Neutrophil (primary cell): Measurements from ENCODE around the gene CARHSP1.

Experiments used
- H3K27ac ChIP-seq: fragments of 200-600 bp; sonication (generic); 2 replicates; pipeline ENCODE4 v1.5.1; 2016; ENCODE audit warnings: mild to moderate bottlenecking, moderate library complexity
- H3K27me3 ChIP-seq: fragments of 200-600 bp; sonication (generic); 2 replicates; pipeline ENCODE4 v1.6.0; 2016; ENCODE audit warnings: mild to moderate bottlenecking
- H3K36me3 ChIP-seq: fragments of 200-600 bp; sonication (generic); 2 replicates; pipeline ENCODE4 v1.5.1; 2017
- H3K4me1 ChIP-seq, 2 experiments: fragments of 200-600 bp in 1 of 2; sonication (generic) in 1 of 2; 1 replicate in 1 of 2; 2 replicates in 1 of 2; pipeline versions ENCODE4 v1.5.1 to v1.6.1; 2013 to 2016; ENCODE audit warnings: low read depth in 1 of 2, low read length in 1 of 2, mild to moderate bottlenecking in 1 of 2, moderate library complexity in 1 of 2; ENCODE audit not compliant: control insufficient read depth in 1 of 2, insufficient read depth in 1 of 2
- H3K4me3 ChIP-seq, 2 experiments: fragments of 200-600 bp in 1 of 2; sonication (generic) in 1 of 2; 1 replicate in 1 of 2; 2 replicates in 1 of 2; pipeline ENCODE4 v1.5.1; 2013 to 2016; ENCODE audit warnings: low read depth in 1 of 2, low read length in 1 of 2, mild to moderate bottlenecking in 1 of 2, moderate library complexity in 1 of 2
- H3K9me3 ChIP-seq: fragments of 200-600 bp; sonication (generic); 2 replicates; pipeline ENCODE4 v1.5.1; 2016
- CTCF ChIP-seq: fragments of 200-600 bp; sonication (generic); IDR thresholded peaks from 2 replicates; pipeline ENCODE4 v1.5.1; 2016; ENCODE audit warnings: antibody characterized with exemption

The CARHSP1 gene

GRCh38 chr16:8863594-8864424 is 5.0 kb downstream of the CARHSP1 start:
- no peak overlapping the region for H3K27ac ChIP-seq
- no peak for TF ChIP-seq CTCF
- H3K4me1 ChIP-seq = peaks cover 16 to 19% of the 10 kb centered on the region in 2 experiments
- H3K4me3 ChIP-seq = no peak overlapping the region
- no peaks in the 10 kb centered on the region for H3K9me3 ChIP-seq
- no peaks in the 10 kb centered on the region for H3K27me3 ChIP-seq
- H3K36me3 ChIP-seq = peaks cover 14% of the 10 kb centered on the region

GRCh38 chr16:8862309-8863130 is 6.3 kb downstream of the CARHSP1 start:
- Histone ChIP-seq H3K9me3 (no peaks in the 10 kb centered on the region), H3K27me3 (no peaks in the 10 kb centered on the region), H3K4me1 (peaks cover 8 to 13% of the 10 kb centered on the region in 2 experiments), H3K36me3 (peaks cover 25% of the 10 kb centered on the region), H3K27ac (no peak overlapping the region), H3K4me3 (no peak overlapping the region)
- no peak for TF ChIP-seq CTCF

- H3K36me3 ChIP-seq = peaks cover 28% of the 10 kb centered on the region
- peaks cover under 1 to 5% of the 10 kb centered on the region in 2 experiments for H3K4me1 ChIP-seq
- TF ChIP-seq CTCF = no peak
- H3K27ac ChIP-seq = no peak overlapping the region
- H3K9me3 ChIP-seq = no peaks in the 10 kb centered on the region
- no peak overlapping the region for H3K4me3 ChIP-seq
- no peaks in the 10 kb centered on the region for H3K27me3 ChIP-seq
Observed at GRCh38 chr16:8861563-8862308, 7.1 kb downstream of the CARHSP1 start.

GRCh38 chr16:8859913-8860881 is 8.6 kb downstream of the CARHSP1 start:
- Histone ChIP-seq H3K4me3 (no peak overlapping the region), H3K9me3 (no peaks in the 10 kb centered on the region), H3K27me3 (no peaks in the 10 kb centered on the region), H3K4me1 (no peaks in the 10 kb centered on the region), H3K27ac (no peak overlapping the region), H3K36me3 (peaks cover 43% of the 10 kb centered on the region)
- no peak for TF ChIP-seq CTCF
